LoVo (cell line): Measurements from ENCODE around the gene LKAAEAR1.
"Not testable (repeated sequence)": the region's sequence is repeated elsewhere in the genome, so short reads cannot be mapped to it uniquely, and the experiment has no call there.

Experiments
- DNase-seq: peaks from one replicate; pipeline ENCODE4 v3.0.0-alpha.2; 2016; ENCODE audit warnings: low spot score

Gene LKAAEAR1

GRCh38 chr20:64083804-64084684, at the start of gene LKAAEAR1:
LKAAEAR1 (minus strand) TSS chr20:64084398; CDS start chr20:64084219, 179 bp downstream.
- DNase-seq: no peak

GRCh38 chr20:64131406-64131805, 47.2 kb upstream of the LKAAEAR1 start:
- DNase-seq: no peak

- DNase-seq: no peak
Measured at GRCh38 chr20:64130876-64131275, 46.7 kb upstream of the LKAAEAR1 start.

- no peak for DNase-seq
Measured at GRCh38 chr20:64130271-64130670, 46.1 kb upstream of the LKAAEAR1 start.

GRCh38 chr20:64129146-64129782, 45.1 kb upstream of the LKAAEAR1 start:
- no peak for DNase-seq

- not testable (repeated sequence) for DNase-seq
Measured at GRCh38 chr20:64123517-64123916, 39.3 kb upstream of the LKAAEAR1 start.

GRCh38 chr20:64122927-64123326, 38.7 kb upstream of the LKAAEAR1 start:
- not testable (repeated sequence) for DNase-seq

- DNase-seq: no peak
Measured at GRCh38 chr20:64121586-64121985, 37.4 kb upstream of the LKAAEAR1 start.

- DNase-seq: no peak
Measured at GRCh38 chr20:64119681-64120341, 35.6 kb upstream of the LKAAEAR1 start.

- no peak for DNase-seq
Measured at GRCh38 chr20:64119301-64119680, 35.1 kb upstream of the LKAAEAR1 start.

GRCh38 chr20:64117432-64117777, 33.2 kb upstream of the LKAAEAR1 start:
- DNase-seq: not testable (repeated sequence)

GRCh38 chr20:64116541-64117431, 32.6 kb upstream of the LKAAEAR1 start:
- no peak for DNase-seq

- no peak for DNase-seq
Measured at GRCh38 chr20:64116016-64116415, 31.8 kb upstream of the LKAAEAR1 start.

- no peak for DNase-seq
Measured at GRCh38 chr20:64115171-64115911, 31.1 kb upstream of the LKAAEAR1 start.

GRCh38 chr20:64114356-64114971, 30.3 kb upstream of the LKAAEAR1 start:
- DNase-seq: no peak

- DNase-seq: no peak
Measured at GRCh38 chr20:64113796-64114355, 29.7 kb upstream of the LKAAEAR1 start.

- no peak for DNase-seq
Measured at GRCh38 chr20:64113444-64113775, 29.2 kb upstream of the LKAAEAR1 start.

- DNase-seq: no peak
Measured at GRCh38 chr20:64112691-64113443, 28.7 kb upstream of the LKAAEAR1 start.

GRCh38 chr20:64111841-64112641, 27.8 kb upstream of the LKAAEAR1 start:
- no peak for DNase-seq
